ENCODE results near the gene ALDH5A1.

- TF ChIP-seq CTCF (IDR thresholded peaks at IDR 0.05) (no peak), POLR2A (IDR thresholded peaks at IDR 0.05) (no peak), EP300 (IDR thresholded peaks at IDR 0.05) (no peak), POLR2AphosphoS5 (IDR thresholded peaks at IDR 0.05) (no peak)
Measured at GRCh38 chr6:24454452-24454851, 40.3 kb upstream of the ALDH5A1 start.

All from gastroesophageal sphincter (tissue), 3 donors.